ENCODE results near the gene GGT1.
"Not testable (repeated sequence)": the region's sequence is repeated elsewhere in the genome, so short reads cannot be mapped to it uniquely, and the experiment has no call there.

GGT1 gene

GRCh38 chr22:24633231-24634023 lies 30.4 kb downstream of the GGT1 start:
- DNase-seq (ENCODE audit: low read depth in 4 of 4, low spot score in 1 of 4), result not testable (repeated sequence)

GRCh38 chr22:24634776-24635389 lies 31.9 kb downstream of the GGT1 start:
- not testable (repeated sequence) for DNase-seq (ENCODE audit: low read depth in 4 of 4, low spot score in 1 of 4)

GRCh38 chr22:24636513-24636912 lies 33.5 kb downstream of the GGT1 start:
- not testable (repeated sequence) for DNase-seq (ENCODE audit: low read depth in 4 of 4, low spot score in 1 of 4)

GRCh38 chr22:24642307-24642706 lies 39.3 kb downstream of the GGT1 start:
- not testable (repeated sequence) for DNase-seq (ENCODE audit: low read depth in 4 of 4, low spot score in 1 of 4)

- not testable (repeated sequence) for DNase-seq (ENCODE audit: low read depth in 4 of 4, low spot score in 1 of 4)
Measured at GRCh38 chr22:24644409-24644808, 41.4 kb downstream of the GGT1 start.

GRCh38 chr22:24645408-24646399 lies 42.7 kb downstream of the GGT1 start:
- DNase-seq (ENCODE audit: low read depth in 4 of 4, low spot score in 1 of 4), result not testable (repeated sequence)

GRCh38 chr22:24646756-24647155 lies 43.8 kb downstream of the GGT1 start:
- DNase-seq (ENCODE audit: low read depth in 4 of 4, low spot score in 1 of 4), result not testable (repeated sequence)

GRCh38 chr22:24649371-24649770 lies 46.4 kb downstream of the GGT1 start:
- not testable (repeated sequence) for DNase-seq (ENCODE audit: low read depth in 4 of 4, low spot score in 1 of 4)

- DNase-seq (ENCODE audit: low read depth in 4 of 4, low spot score in 1 of 4), result peak; percentile 1 to 41 (median 18)
Measured at GRCh38 chr22:24650884-24651283, 47.9 kb downstream of the GGT1 start.

- DNase-seq (ENCODE audit: low read depth in 4 of 4, low spot score in 1 of 4), result not testable (repeated sequence)
Measured at GRCh38 chr22:24665395-24665794, 62.4 kb downstream of the GGT1 start.

GRCh38 chr22:24667904-24668303 lies 64.9 kb downstream of the GGT1 start:
- DNase-seq (ENCODE audit: low read depth in 4 of 4, low spot score in 1 of 4), result not testable (repeated sequence)

GRCh38 chr22:24672532-24672931 lies 69.5 kb downstream of the GGT1 start:
- not testable (repeated sequence) for DNase-seq (ENCODE audit: low read depth in 4 of 4, low spot score in 1 of 4)

Measured in stimulated activated CD4-positive, alpha-beta T cell treated with anti-CD3 and anti-CD28 coated beads, Interleukin-1b, Interleukin-23, amount 100 ng/mL, for 24 hours (primary cell).